HG02763 (cell line): ENCODE measurements around the gene TLE4.

Source experiments
- ATAC-seq: cut with Tn5 transposase; IDR thresholded peaks from one replicate; pipeline ENCODE4 v1.9.1; 2021; ENCODE audit warnings: mild to moderate bottlenecking, moderate library complexity; ENCODE audit not compliant: unreplicated experiment

Gene TLE4

GRCh38 chr9:79570448-79571308 is 1.1 kb upstream of the TLE4 start:
- ATAC-seq: no peak

- ATAC-seq: no peak
These were observed 355 bp downstream of the TLE4 start for GRCh38 chr9:79572032-79572607.

- no peak for ATAC-seq
These were observed 1.0 kb downstream of the TLE4 start for GRCh38 chr9:79572608-79573411.

GRCh38 chr9:79573412-79573923 is 1.7 kb downstream of the TLE4 start:
- no peak for ATAC-seq

GRCh38 chr9:79574136-79574535 is 2.4 kb downstream of the TLE4 start:
- ATAC-seq: no peak

- no peak for ATAC-seq
These were observed 3.0 kb downstream of the TLE4 start for GRCh38 chr9:79574781-79575180.

- no peak for ATAC-seq
These were observed 3.8 kb downstream of the TLE4 start for GRCh38 chr9:79575547-79575946.

GRCh38 chr9:79577969-79578723 is 6.4 kb downstream of the TLE4 start:
- ATAC-seq: no peak

- ATAC-seq: no peak
These were observed 7.1 kb downstream of the TLE4 start for GRCh38 chr9:79578891-79579290.

- no peak for ATAC-seq
These were observed 7.9 kb downstream of the TLE4 start for GRCh38 chr9:79579624-79580023.

- ATAC-seq: no peak
These were observed 8.3 kb downstream of the TLE4 start for GRCh38 chr9:79580055-79580454.

GRCh38 chr9:79581388-79581787 is 9.6 kb downstream of the TLE4 start:
- ATAC-seq: no peak

- ATAC-seq: no peak
These were observed 10.0 kb downstream of the TLE4 start for GRCh38 chr9:79581794-79582193.

GRCh38 chr9:79583952-79584654 is 12.3 kb downstream of the TLE4 start:
- ATAC-seq: peak; percentile 90

GRCh38 chr9:79584655-79584982 is 12.9 kb downstream of the TLE4 start:
- ATAC-seq: no peak

GRCh38 chr9:79588488-79589223 is 16.9 kb downstream of the TLE4 start:
- no peak for ATAC-seq

- no peak for ATAC-seq
These were observed 19.7 kb downstream of the TLE4 start for GRCh38 chr9:79591458-79591857.

- ATAC-seq: no peak
These were observed 21.1 kb downstream of the TLE4 start for GRCh38 chr9:79592726-79593493.
